ENCODE data around the gene APOBEC4. TPM values are rescaled to one million over a fixed set of nuclear protein-coding genes. Genes with fewer than 3 reads are reported as not detected.

APOBEC4 gene
- total RNA-seq, 1 donor from 2014 or later, result 3.0 TPM

GRCh38 chr1:183605904-183606303, 47.2 kb downstream of the APOBEC4 start:
- Histone ChIP-seq H3K9me3 (no peaks in the 10 kb centered on the region), H3K4me1 (peaks cover 36% of the 10 kb centered on the region), H3K4me3 (no peak overlapping the region), H3K27me3 (ENCODE audit: low read depth) (no peaks in the 10 kb centered on the region), H3K27ac (peak overlapping the region; percentile 55), H3K36me3 (no peaks in the 10 kb centered on the region)
- no peak for TF ChIP-seq CTCF (IDR thresholded peaks at IDR 0.05)
- DNase-seq, result no peak
- intact Hi-C loops (cut with DNase I), result no loop called here
- ATAC-seq, result no peak

- ATAC-seq (peak; percentile 58 to 61), DNase-seq (peak; percentile 60)
- Histone ChIP-seq H3K4me1 (peaks cover 36% of the 10 kb centered on the region), H3K27me3 (ENCODE audit: low read depth) (no peaks in the 10 kb centered on the region), H3K36me3 (no peaks in the 10 kb centered on the region), H3K4me3 (no peak overlapping the region), H3K9me3 (no peaks in the 10 kb centered on the region), H3K27ac (peak overlapping the region; percentile 55)
- intact Hi-C loops (cut with DNase I), result no loop called here
- TF ChIP-seq CTCF (IDR thresholded peaks at IDR 0.05), result no peak
Observed at GRCh38 chr1:183604815-183605214, 48.3 kb downstream of the APOBEC4 start.

- H3K9me3 ChIP-seq, result no peaks in the 10 kb centered on the region
- DNase-seq, result peak; percentile 76
- TF ChIP-seq CTCF (IDR thresholded peaks at IDR 0.05), result no peak
- H3K4me3 ChIP-seq, result no peak overlapping the region
- H3K4me1 ChIP-seq, result peaks cover 33% of the 10 kb centered on the region
- H3K27ac ChIP-seq, result peak overlapping the region; percentile 55
- intact Hi-C loops (cut with DNase I), result no loop called here
- ATAC-seq, result peak; percentile 68 to 81
- no peaks in the 10 kb centered on the region for H3K27me3 ChIP-seq (ENCODE audit: low read depth)
- no peaks in the 10 kb centered on the region for H3K36me3 ChIP-seq
Observed at GRCh38 chr1:183604038-183604808, 48.9 kb downstream of the APOBEC4 start.

- ATAC-seq (no peak), DNase-seq (no peak)
- H3K4me1 ChIP-seq, result peaks cover 29% of the 10 kb centered on the region
- no peaks in the 10 kb centered on the region for H3K36me3 ChIP-seq
- no peaks in the 10 kb centered on the region for H3K9me3 ChIP-seq
- no peak overlapping the region for H3K4me3 ChIP-seq
- no peak for TF ChIP-seq CTCF (IDR thresholded peaks at IDR 0.05)
- H3K27me3 ChIP-seq (ENCODE audit: low read depth), result no peaks in the 10 kb centered on the region
- intact Hi-C loops (cut with DNase I), result no loop called here
- H3K27ac ChIP-seq, result no peak overlapping the region
Observed at GRCh38 chr1:183602510-183602909, 50.6 kb downstream of the APOBEC4 start.

- DNase-seq, result no peak
- Histone ChIP-seq H3K9me3 (no peaks in the 10 kb centered on the region), H3K4me1 (peaks cover 22% of the 10 kb centered on the region), H3K27me3 (ENCODE audit: low read depth) (no peaks in the 10 kb centered on the region), H3K36me3 (no peaks in the 10 kb centered on the region), H3K4me3 (no peak overlapping the region), H3K27ac (peak overlapping the region; percentile 18)
- peak in 1 of 2 donors; percentile 17 for ATAC-seq
- intact Hi-C loops (cut with DNase I), result no loop called here
- TF ChIP-seq CTCF (IDR thresholded peaks at IDR 0.05), result no peak
Observed at GRCh38 chr1:183600634-183601033, 52.5 kb downstream of the APOBEC4 start.
